ENCODE measurements around the gene DLG5.

DLG5 gene

GRCh38 chr10:77820349-77820748, 106.2 kb downstream of the DLG5 start:
- TF ChIP-seq CTCF (IDR thresholded peaks at IDR 0.05; ENCODE audit: control extremely low read depth, extremely low read depth, low read depth, missing control alignments), result no peak
- DNase-seq (ENCODE audit: extremely low spot score), result no peak
- POLR2A ChIA-PET, result no interaction called here
- CTCF ChIA-PET, result interaction anchor here (1.2 to 1.4 kb wide), 4 partner anchors 9 to 17 kb away, joined by 3 to 5 read pairs (median 4); no protein-coding TSS in a partner anchor

GRCh38 chr10:77819210-77820112, 107.1 kb downstream of the DLG5 start:
- ChIA-PET POLR2A (no interaction called here), CTCF (interaction anchor here (0.7 to 1.3 kb wide), 3 partner anchors 8 to 107 kb away, joined by 3 to 4 read pairs (median 3); no protein-coding TSS in a partner anchor)
- TF ChIP-seq CTCF (IDR thresholded peaks at IDR 0.05; ENCODE audit: control extremely low read depth, extremely low read depth, low read depth, missing control alignments), result no peak
- DNase-seq (ENCODE audit: extremely low spot score), result no peak

GRCh38 chr10:77818378-77818777, 108.2 kb downstream of the DLG5 start:
- POLR2A ChIA-PET, result no interaction called here
- CTCF ChIA-PET, result interaction anchor here (1.4 kb wide), 1 partner anchor 20 kb away, joined by 3 read pairs; no protein-coding TSS in a partner anchor
- no peak for DNase-seq (ENCODE audit: extremely low spot score)
- TF ChIP-seq CTCF (IDR thresholded peaks at IDR 0.05; ENCODE audit: control extremely low read depth, extremely low read depth, low read depth, missing control alignments), result no peak

- ChIA-PET POLR2A (no interaction called here), CTCF (interaction anchor here (1.4 kb wide), 1 partner anchor 21 kb away, joined by 3 read pairs; no protein-coding TSS in a partner anchor)
- no peak for TF ChIP-seq CTCF (IDR thresholded peaks at IDR 0.05; ENCODE audit: control extremely low read depth, extremely low read depth, low read depth, missing control alignments)
- no peak for DNase-seq (ENCODE audit: extremely low spot score)
Measured at GRCh38 chr10:77817541-77817940, 109.0 kb downstream of the DLG5 start.

GRCh38 chr10:77816311-77816710, 110.2 kb downstream of the DLG5 start:
- DNase-seq (ENCODE audit: extremely low spot score), result no peak
- no peak for TF ChIP-seq CTCF (IDR thresholded peaks at IDR 0.05; ENCODE audit: control extremely low read depth, extremely low read depth, low read depth, missing control alignments)
- CTCF ChIA-PET, result interaction anchor here (1.3 kb wide), 1 partner anchor 105 kb away, joined by 4 read pairs; no protein-coding TSS in a partner anchor

GRCh38 chr10:77812741-77813140, 113.8 kb downstream of the DLG5 start:
- ChIA-PET CTCF (interaction anchor here (1.2 kb wide), 1 partner anchor 98 kb away, joined by 3 read pairs; no protein-coding TSS in a partner anchor), POLR2A (no interaction called here)
- no peak for DNase-seq (ENCODE audit: extremely low spot score)
- TF ChIP-seq CTCF (IDR thresholded peaks at IDR 0.05; ENCODE audit: control extremely low read depth, extremely low read depth, low read depth, missing control alignments), result no peak

More at GRCh38 chr10:77816311-77816710, 110.2 kb downstream of the DLG5 start:
- POLR2A ChIA-PET, result no interaction called here
